ENCODE results near the gene SETMAR. TPM values are rescaled to one million over a fixed set of nuclear protein-coding genes. Genes with fewer than 3 reads are reported as not detected.
"Not testable (repeated sequence)": the region's sequence is repeated elsewhere in the genome, so short reads cannot be mapped to it uniquely, and the experiment has no call there.

SETMAR gene
- 10 to 100 TPM; 10.0 to 12.6 TPM for total RNA-seq

DNA sequence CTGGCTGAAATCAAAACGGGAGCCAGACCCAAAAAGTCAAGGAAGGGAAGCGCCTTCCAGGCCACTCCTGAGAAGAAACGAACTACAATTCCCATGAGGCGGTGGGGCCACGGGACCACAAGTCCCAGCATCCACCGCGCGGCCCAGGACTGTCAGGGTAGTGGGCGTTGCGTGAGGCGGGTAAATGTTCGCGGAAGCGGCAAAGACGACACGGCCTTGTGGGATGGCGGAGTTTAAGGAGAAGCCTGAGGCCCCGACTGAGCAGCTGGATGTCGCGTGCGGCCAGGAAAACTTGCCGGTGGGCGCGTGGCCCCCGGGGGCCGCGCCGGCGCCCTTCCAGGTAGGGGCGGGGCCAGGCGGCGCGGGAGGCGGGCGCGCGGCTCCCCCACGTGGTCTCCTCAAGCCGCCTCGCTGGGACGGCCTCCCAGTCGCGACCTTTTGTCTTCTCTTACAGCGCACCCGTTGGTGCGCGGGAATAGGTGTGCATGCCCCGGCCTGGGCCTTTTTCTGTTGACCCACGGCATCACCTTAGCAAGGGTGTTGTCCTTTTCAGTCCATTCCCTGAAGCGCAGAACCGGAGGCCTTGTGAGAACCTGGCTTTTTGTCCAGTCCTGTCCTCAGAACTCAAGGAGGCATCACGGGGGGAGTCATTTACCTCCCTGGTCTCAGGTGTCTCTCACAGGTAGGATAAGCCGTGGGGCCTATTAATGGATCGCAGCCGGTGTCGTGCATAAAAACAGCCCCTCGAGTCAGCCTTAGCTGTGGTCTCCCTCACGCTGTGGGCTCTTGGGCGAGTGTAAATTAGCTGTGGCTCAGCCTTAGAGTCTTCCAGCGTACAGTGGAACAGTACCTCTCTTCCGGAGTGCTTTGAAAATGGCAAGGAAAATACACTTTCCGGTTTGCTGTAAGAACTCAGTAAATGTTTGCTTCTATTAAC lies at the start of gene SETMAR:
SETMAR (plus strand) TSS at position 183 of the 937 bp plus-strand sequence; CDS start at position 185, 2 bp downstream.
- Mint-ChIP-seq H3K27me3 (no peaks in the 10 kb centered on the region), H3K9me3 (ENCODE audit: low read depth) (no peaks in the 10 kb centered on the region), H3K36me3 (peaks cover 17% of the 10 kb centered on the region), H3K4me3 (peak within 1 kb of the TSS; percentile 81), H3K27ac (peak within 1 kb of the TSS; percentile 93), H3K4me1 (peaks cover 23% of the 10 kb centered on the region)
- ATAC-seq = peak; percentile 98
- CTCF ChIA-PET = interaction anchor here (1.0 kb wide), 1 partner anchor 330 kb away, joined by 3 read pairs; no protein-coding TSS in a partner anchor
- peak; percentile 91 for DNase-seq

DNA sequence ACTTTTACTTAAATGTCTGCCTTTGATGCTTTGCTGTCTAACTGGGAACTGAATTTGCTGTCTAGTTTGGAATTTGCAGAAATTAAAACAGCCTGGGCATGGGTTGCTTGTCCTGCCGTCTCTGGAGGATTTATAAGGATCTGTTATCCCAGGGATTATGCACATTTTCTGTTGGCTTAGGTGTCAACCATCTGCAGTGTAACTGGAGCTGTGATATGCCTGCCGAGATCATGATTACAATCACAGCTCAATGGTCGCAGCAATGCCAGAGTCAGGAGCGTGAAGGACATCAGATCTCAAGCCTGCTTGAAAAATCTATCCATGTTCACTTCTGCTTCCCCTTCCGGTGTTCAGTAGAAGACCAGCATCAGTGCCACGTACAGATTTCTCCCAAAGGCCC lies 41.8 kb upstream of the SETMAR start:
- CTCF ChIA-PET = no interaction called here
- ATAC-seq (no peak), DNase-seq (no peak)
- Mint-ChIP-seq H3K9me3 (ENCODE audit: low read depth) (no peaks in the 10 kb centered on the region), H3K27me3 (no peaks in the 10 kb centered on the region), H3K27ac (no peak overlapping the region), H3K4me1 (no peaks in the 10 kb centered on the region), H3K4me3 (no peak overlapping the region), H3K36me3 (no peaks in the 10 kb centered on the region)

DNA sequence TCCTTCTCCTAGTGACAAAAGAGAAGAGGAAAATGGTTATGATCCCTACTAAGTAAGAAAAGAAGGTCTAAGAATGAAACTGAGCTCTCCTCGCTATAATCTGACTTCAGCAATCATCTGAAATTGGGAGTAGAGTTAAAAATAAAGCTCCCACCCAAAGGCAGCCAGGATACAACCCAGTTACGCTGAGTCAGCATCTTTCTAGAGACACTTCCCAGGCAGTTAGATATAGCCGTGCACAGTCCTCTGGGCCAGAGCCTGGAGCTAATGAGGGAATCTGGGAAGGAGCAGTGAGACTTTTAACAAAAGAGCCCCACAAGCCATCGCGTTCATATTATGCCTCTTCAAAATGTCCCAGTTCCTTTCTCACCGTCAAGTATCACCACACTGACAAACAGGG lies 39.1 kb upstream of the SETMAR start:
- no peak overlapping the region for H3K4me3 Mint-ChIP-seq
- no peaks in the 10 kb centered on the region for H3K9me3 Mint-ChIP-seq (ENCODE audit: low read depth)

DNA sequence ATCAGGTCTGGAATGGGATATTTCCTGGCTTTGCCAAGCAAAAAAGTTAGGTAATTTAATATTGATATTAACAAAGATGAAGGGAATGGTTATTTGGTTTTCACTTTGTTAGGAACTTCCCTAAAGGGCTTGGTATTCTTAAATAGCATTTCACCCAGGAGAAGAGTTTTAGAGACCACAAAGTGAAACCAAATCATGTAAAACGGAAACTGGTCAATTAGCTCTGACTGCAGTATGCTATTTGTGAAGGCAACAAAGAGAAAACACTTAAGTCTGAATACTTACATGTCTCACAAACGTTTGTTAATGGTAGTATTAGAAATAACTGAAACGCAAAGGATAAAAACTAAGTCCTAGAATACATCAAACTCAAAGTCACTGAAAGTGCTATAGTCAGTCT lies 32.4 kb upstream of the SETMAR start:
- Mint-ChIP-seq H3K4me3 (no peak overlapping the region), H3K36me3 (no peaks in the 10 kb centered on the region), H3K27ac (no peak overlapping the region), H3K4me1 (peaks cover 11% of the 10 kb centered on the region), H3K27me3 (no peaks in the 10 kb centered on the region), H3K9me3 (ENCODE audit: low read depth) (no peaks in the 10 kb centered on the region)
- ATAC-seq (no peak), DNase-seq (no peak)
- CTCF ChIA-PET = no interaction called here

More for the DNA sequence above, 39.1 kb upstream of the SETMAR start:
- Mint-ChIP-seq H3K27me3 (no peaks in the 10 kb centered on the region), H3K4me1 (no peaks in the 10 kb centered on the region), H3K36me3 (no peaks in the 10 kb centered on the region), H3K27ac (no peak overlapping the region)
- ATAC-seq = no peak
- CTCF ChIA-PET = no interaction called here
- DNase-seq = no peak

DNA sequence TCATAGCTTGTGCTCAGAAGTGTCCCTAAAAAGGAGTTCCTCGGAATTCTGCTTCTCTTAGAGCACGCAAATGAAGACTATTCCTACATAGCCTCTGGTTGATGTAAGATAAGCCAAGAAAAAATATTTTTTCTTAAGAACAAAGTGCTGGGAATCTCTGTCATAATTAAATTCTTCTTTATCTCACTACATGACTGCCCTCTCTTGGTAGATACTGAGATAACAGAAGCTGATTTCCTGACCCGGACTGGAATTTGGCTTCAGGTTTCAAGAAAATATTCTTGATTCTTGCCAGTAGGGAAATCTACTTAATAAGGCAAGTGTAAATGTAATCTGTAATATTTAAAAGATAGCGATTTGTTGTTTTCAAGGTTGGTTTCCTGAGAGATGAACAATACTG lies 31.3 kb upstream of the SETMAR start:
- CTCF ChIA-PET = interaction anchor here (0.7 to 1.6 kb wide), 4 partner anchors 15 to 1071 kb away, joined by 3 to 11 read pairs (median 4); no protein-coding TSS in a partner anchor

DNA sequence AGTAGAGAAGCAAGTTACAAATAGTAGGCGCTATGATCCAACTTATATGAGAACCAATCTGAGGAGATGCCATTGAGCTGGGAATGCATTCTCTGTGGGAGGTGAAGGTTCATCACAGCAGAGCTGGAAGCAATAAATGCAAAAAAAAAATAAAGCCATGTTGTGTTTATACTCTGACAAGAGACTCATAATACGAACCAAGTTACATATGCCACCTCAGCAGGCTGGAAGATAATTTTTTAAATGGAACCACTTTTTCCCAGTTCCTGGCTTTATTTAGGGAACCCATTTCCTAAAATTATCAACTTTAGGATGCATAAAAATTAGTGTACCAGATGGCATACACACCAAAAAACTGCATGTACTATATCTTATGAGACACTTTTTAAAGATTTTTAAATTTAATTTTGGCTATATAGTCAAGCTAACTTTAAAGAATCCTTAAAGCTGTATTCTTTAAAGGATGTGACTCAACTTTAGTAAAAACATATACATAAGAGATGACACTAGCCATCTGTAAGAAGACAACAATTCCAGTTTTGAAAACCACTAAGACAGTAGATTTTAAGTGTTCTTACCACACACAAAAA lies 23.6 kb upstream of the SETMAR start:
- ATAC-seq = no peak
- H3K27ac Mint-ChIP-seq = no peak overlapping the region
- H3K4me3 Mint-ChIP-seq = no peak overlapping the region
- H3K9me3 Mint-ChIP-seq (ENCODE audit: low read depth) = no peaks in the 10 kb centered on the region
- H3K36me3 Mint-ChIP-seq = no peaks in the 10 kb centered on the region
- peaks cover 4% of the 10 kb centered on the region for H3K27me3 Mint-ChIP-seq
- no peaks in the 10 kb centered on the region for H3K4me1 Mint-ChIP-seq
- no peak for DNase-seq
- CTCF ChIA-PET = interaction anchor here (1.1 kb wide), 1 partner anchor 47 kb away, joined by 3 read pairs; no protein-coding TSS in a partner anchor

More for the DNA sequence above, 31.3 kb upstream of the SETMAR start:
- Mint-ChIP-seq H3K9me3 (ENCODE audit: low read depth) (no peaks in the 10 kb centered on the region), H3K27me3 (no peaks in the 10 kb centered on the region), H3K4me3 (no peak overlapping the region), H3K36me3 (no peaks in the 10 kb centered on the region), H3K27ac (no peak overlapping the region), H3K4me1 (peaks cover 11% of the 10 kb centered on the region)
- ATAC-seq = no peak
- no peak for DNase-seq

DNA sequence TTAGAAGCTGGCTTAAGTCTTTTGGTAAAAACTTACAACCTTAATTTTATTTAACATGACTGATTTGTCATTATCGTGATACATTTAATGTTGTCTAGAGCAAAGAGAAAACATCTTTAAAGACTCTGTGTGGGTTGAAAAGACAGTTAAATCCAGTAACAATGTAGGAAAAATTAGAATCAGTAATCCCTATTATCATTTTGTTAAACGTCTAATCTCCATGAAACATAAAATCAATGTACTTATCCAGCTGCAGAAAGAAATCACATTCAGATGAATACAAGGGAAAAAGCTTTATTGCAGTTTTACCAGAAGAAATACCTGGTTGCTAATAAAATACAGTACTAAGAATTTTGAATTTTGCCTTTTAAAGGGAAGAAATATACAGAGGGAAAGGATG lies 21.2 kb upstream of the SETMAR start:
- Mint-ChIP-seq H3K4me1 (no peaks in the 10 kb centered on the region), H3K27ac (no peak overlapping the region), H3K4me3 (no peak overlapping the region), H3K27me3 (peaks cover 4% of the 10 kb centered on the region), H3K9me3 (ENCODE audit: low read depth) (no peaks in the 10 kb centered on the region), H3K36me3 (no peaks in the 10 kb centered on the region)
- ATAC-seq = no peak
- CTCF ChIA-PET = no interaction called here
- no peak for DNase-seq

DNA sequence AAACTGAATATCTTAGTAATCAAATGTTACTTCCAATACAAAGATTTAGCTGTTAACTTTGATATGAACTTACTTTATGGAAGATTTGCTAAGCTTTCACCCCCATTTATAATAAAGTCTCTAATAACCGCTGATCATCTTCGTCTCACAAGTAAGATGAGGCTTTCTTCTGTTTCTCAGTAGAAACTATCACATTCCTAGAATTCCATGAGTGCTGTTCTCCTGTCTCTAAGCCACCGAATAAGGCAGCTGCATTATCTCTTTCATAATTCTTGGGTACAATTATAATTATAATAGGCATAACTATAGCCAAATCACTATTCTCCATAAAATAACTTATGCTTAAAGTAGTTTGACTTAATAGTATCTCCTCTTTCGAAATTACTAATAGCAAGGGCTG lies 18.3 kb upstream of the SETMAR start:
- Mint-ChIP-seq H3K36me3 (no peaks in the 10 kb centered on the region), H3K27me3 (peaks cover 7% of the 10 kb centered on the region), H3K4me3 (no peak overlapping the region), H3K4me1 (no peaks in the 10 kb centered on the region), H3K27ac (no peak overlapping the region), H3K9me3 (ENCODE audit: low read depth) (no peaks in the 10 kb centered on the region)
- no peak for DNase-seq
- ATAC-seq = no peak
- CTCF ChIA-PET = interaction anchor here (1.3 kb wide), 1 partner anchor 14 kb away, joined by 3 read pairs; no protein-coding TSS in a partner anchor

DNA sequence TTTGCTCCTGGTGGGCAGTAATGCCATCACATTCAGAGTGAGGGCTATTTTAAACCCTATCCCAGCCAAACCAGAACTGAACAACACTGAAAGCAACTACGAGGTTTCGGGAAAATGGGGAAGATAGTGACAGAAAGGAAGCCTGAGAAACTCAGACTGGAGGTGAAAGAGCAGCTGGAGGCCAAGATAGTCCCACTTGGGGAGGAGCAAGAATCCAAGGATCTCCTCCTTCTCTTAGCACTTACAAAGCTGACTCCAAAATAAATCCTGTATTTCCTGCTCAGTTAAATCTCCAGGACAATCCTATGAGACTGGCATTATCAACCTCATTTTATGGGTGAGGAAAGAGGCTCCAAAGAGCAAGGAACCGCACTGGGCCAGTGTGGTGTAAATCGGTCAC lies 14.1 kb upstream of the SETMAR start:
- Mint-ChIP-seq H3K27me3 (peaks cover 3% of the 10 kb centered on the region), H3K36me3 (no peaks in the 10 kb centered on the region), H3K4me1 (peaks cover 5% of the 10 kb centered on the region), H3K27ac (no peak overlapping the region), H3K4me3 (no peak overlapping the region), H3K9me3 (ENCODE audit: low read depth) (no peaks in the 10 kb centered on the region)
- ATAC-seq = no peak
- DNase-seq = no peak
- CTCF ChIA-PET = interaction anchor here (0.7 kb wide), 1 partner anchor 291 kb away, joined by 3 read pairs; no protein-coding TSS in a partner anchor

DNA sequence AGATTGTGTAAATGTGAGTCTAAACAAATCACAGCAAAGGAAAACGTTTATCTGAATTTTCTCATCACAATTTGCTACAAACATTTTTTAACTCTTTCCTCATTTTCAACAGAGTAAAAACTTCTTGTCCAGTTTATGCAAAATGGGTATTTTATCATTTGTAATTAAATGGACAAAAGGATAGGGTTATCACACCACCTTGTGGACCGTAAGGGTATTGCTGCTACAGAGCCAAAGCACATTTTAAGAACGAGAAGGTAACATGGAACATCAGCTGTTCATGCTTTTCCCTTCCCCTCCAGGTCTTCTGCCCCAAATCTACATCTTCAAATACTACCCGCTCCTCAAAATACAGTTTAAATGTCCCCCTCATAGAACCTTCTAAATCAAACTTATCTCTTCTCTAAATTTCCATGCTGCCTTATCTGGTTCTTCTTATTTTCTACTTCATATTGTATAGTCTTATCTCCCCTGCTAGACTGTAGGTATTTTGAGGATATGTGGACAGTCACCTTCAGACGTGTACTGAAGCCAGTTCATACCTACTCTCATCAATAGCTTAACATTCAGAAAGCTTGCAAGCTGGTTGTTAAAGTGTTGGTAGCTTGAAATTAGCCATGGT lies 12.8 kb upstream of the SETMAR start:
- Mint-ChIP-seq H3K27ac (no peak overlapping the region), H3K36me3 (no peaks in the 10 kb centered on the region), H3K9me3 (ENCODE audit: low read depth) (no peaks in the 10 kb centered on the region), H3K4me3 (no peak overlapping the region), H3K4me1 (peaks cover 5% of the 10 kb centered on the region), H3K27me3 (peaks cover 3% of the 10 kb centered on the region)
- DNase-seq (no peak), ATAC-seq (peak; percentile 66)
- CTCF ChIA-PET = interaction anchor here (0.9 to 2.1 kb wide), 6 partner anchors 9 to 1096 kb away, joined by 3 to 5 read pairs (median 4); no protein-coding TSS in a partner anchor

DNA sequence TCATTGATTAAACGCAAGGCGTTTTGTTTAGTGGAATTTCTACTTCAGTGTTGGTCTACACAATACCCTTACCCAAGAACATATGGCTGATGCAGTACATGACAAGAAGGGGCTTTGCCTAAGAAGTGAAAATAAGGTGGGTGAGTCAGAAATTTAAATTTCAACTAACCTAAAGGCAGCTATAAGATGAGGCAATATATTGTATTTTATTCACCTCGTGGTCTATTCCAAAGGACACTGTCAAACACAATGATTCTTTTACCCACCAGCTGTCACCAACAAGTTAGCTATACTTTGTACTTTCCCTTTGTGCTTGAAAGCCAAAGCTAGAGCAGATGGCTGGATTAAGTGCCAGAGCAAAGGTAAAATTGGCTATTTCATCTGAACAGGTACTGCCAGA lies 10.9 kb upstream of the SETMAR start:
- DNase-seq = no peak
- Mint-ChIP-seq H3K4me3 (no peak overlapping the region), H3K27me3 (peaks cover 3% of the 10 kb centered on the region), H3K36me3 (no peaks in the 10 kb centered on the region), H3K9me3 (ENCODE audit: low read depth) (no peaks in the 10 kb centered on the region), H3K27ac (no peak overlapping the region), H3K4me1 (peaks cover 5% of the 10 kb centered on the region)
- no peak for ATAC-seq
- CTCF ChIA-PET = interaction anchor here (1.3 to 2.1 kb wide), 2 partner anchors 201 to 1096 kb away, joined by 3 to 4 read pairs; partner anchors contain the start of gene ITPR1

DNA sequence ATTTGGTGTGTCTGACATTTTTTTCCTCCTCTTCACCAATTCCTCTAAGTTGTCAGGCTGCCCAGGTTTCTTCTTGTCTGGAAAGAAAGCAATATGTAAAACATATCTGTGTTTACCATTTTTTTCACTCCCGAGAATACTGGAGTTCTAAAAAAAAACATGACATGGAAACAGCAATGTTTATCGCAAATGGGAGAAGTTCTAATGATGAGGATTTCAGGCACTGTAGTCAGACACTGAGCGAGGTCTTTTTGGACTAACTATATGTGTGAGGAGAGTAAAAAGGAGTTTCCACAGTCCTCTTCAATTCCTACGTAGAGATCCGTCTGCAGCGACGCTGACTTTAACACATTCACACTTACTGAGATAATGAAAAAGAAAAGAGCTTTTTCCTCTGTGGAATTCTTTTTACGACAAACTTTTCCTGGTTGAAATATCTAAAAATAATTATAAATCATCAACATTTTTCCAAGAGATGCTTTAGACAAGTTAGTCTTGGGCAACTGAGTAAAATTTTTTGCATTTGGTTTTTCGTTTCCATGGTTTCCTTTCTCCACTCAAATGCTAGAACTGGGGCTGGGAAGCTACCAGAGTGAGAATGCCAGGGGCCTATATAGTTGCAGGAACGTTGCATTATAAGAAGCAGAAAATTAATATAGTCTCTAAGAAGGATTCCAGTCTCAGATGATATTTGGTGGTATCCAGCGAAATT lies 8.4 kb upstream of the SETMAR start:
- DNase-seq (no peak), ATAC-seq (no peak)
- Mint-ChIP-seq H3K27ac (no peak overlapping the region), H3K4me1 (peaks cover 5% of the 10 kb centered on the region), H3K4me3 (no peak overlapping the region), H3K27me3 (no peaks in the 10 kb centered on the region), H3K9me3 (ENCODE audit: low read depth) (no peaks in the 10 kb centered on the region), H3K36me3 (no peaks in the 10 kb centered on the region)
- CTCF ChIA-PET = interaction anchor here (1.0 to 1.3 kb wide), 2 partner anchors 11 to 12 kb away, joined by 3 to 4 read pairs; no protein-coding TSS in a partner anchor

DNA sequence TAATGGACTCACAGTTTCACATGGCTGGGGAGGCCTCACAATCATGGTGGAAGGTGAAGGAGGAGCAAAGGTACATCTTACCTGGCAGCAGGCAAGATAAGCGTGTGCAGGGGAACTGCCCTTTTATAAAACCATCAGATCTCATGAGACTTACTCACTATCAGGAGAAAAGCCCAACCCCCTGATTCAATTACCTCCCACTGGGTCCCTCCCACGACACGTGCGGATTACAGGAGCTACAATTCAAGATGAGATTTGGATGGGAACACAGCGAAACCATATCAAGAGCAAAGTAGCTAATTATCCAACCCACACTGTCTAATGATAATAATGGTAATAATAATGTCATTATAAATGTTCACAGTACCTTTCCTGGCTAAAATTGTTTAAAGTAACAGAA lies 6.7 kb upstream of the SETMAR start:
- ATAC-seq; H3K4me3 Mint-ChIP-seq; CTCF ChIA-PET; H3K27ac Mint-ChIP-seq; H3K27me3 Mint-ChIP-seq; DNase-seq; H3K9me3 Mint-ChIP-seq (ENCODE audit: low read depth); H3K36me3 Mint-ChIP-seq: not testable (repeated sequence)
- peaks cover 10% of the 10 kb centered on the region for H3K4me1 Mint-ChIP-seq
